HUES64 (cell line): ENCODE data around the gene PKN2.

ENCODE experiments used
- H3K27ac ChIP-seq: 2 replicates; pipeline ENCODE4 v1.7.0; 2013; ENCODE audit warnings: low read depth, low read length, inconsistent platforms
- H3K27me3 ChIP-seq: 2 replicates; pipeline ENCODE4 v1.6.1; 2013; ENCODE audit warnings: mild to moderate bottlenecking, low read length; ENCODE audit not compliant: insufficient read depth
- H3K36me3 ChIP-seq: 2 replicates; pipeline ENCODE4 v1.6.1; 2013; ENCODE audit warnings: mild to moderate bottlenecking, low read length; ENCODE audit not compliant: insufficient read depth
- H3K4me1 ChIP-seq: 2 replicates; pipeline ENCODE4 v1.6.1; 2013; ENCODE audit warnings: mild to moderate bottlenecking, low read length, moderate library complexity; ENCODE audit not compliant: insufficient read depth
- H3K4me3 ChIP-seq: 2 replicates; pipeline ENCODE4 v1.5.1; 2013; ENCODE audit warnings: mild to moderate bottlenecking, low read length, moderate library complexity
- H3K9ac ChIP-seq: 2 replicates; pipeline ENCODE4 v1.6.1; 2013; ENCODE audit warnings: mild to moderate bottlenecking, low read depth, low read length
- H3K9me3 ChIP-seq: 2 replicates; pipeline ENCODE4 v1.6.1; 2013; ENCODE audit warnings: low read depth, low read length; ENCODE audit not compliant: insufficient read depth
- WGBS: fragments of 150-250, 120-280 bp; methylation state at CpG from one replicate; pipeline ENCODE4 v1.1.7; 2013; ENCODE audit warnings: missing lambda C conversion rate; 5-methylcytosine and 5-hydroxymethylcytosine counted together

PKN2 gene

DNA sequence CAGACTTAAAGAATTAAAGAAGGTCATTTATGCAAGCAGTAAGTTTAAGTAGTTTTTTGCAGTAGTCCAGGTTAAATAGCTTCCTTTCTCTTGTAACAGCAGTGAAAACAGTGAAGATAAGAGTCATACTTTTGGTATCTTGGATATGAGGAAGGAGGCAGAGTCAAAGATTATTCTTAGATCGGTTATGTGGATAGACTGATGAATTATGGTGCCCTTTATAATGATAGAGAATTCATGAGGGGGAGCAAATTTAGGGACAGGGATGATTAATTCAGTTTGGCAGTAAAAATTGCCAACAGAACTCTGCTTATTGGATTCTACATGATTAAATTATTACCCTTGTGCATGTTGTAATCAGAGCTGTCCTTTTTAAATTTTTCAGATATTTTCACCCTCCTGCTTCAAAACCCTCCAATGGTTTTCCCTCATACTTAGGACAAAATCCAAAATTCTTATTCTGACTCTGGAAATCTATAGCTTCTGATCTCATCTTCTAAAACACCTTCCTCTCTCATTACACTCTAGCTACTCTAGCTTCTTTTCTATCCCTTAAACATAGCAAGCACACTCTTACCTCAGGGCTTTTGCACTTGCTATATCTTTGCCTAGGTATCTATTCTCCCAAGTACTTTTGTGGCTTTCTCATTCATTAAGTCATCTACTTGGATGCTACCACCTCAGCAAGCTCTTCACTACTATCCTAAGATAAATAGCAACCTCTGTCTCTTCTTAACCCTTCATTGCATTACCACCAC lies 79.8 kb downstream of the PKN2 start:
- 87% methylated on average over 1 of the region's 1 CpG for WGBS
- Histone ChIP-seq H3K27ac (no peak overlapping the region), H3K4me1 (peaks cover 32% of the 10 kb centered on the region), H3K9ac (no peak overlapping the region), H3K9me3 (no peaks in the 10 kb centered on the region), H3K4me3 (no peak overlapping the region), H3K27me3 (no peaks in the 10 kb centered on the region), H3K36me3 (peaks cover 28% of the 10 kb centered on the region)

DNA sequence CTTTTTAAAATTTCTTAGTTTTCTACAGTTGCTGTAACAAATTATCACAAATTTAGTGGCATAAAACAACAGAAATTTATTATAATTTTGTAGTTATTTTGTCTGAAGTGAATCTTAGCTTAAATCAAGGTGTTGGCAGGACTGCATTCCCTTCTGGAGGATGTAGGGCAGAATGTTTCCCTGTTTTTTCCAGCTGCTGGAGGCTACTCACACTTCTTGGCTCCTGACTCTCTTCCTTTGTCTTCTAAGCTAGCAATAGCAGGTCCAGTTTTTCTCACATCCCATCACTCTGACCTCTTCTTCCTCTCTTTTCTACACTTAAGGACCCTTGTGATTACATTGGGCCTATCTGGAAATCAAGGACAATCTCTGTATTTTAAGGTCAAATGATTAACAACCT lies 84.1 kb downstream of the PKN2 start:
- peaks cover 35% of the 10 kb centered on the region for H3K4me1 ChIP-seq
- H3K9me3 ChIP-seq = no peaks in the 10 kb centered on the region
- H3K36me3 ChIP-seq = peaks cover 38% of the 10 kb centered on the region
- no peak overlapping the region for H3K4me3 ChIP-seq
- no peak overlapping the region for H3K9ac ChIP-seq
- H3K27me3 ChIP-seq = no peaks in the 10 kb centered on the region
- H3K27ac ChIP-seq = no peak overlapping the region

DNA sequence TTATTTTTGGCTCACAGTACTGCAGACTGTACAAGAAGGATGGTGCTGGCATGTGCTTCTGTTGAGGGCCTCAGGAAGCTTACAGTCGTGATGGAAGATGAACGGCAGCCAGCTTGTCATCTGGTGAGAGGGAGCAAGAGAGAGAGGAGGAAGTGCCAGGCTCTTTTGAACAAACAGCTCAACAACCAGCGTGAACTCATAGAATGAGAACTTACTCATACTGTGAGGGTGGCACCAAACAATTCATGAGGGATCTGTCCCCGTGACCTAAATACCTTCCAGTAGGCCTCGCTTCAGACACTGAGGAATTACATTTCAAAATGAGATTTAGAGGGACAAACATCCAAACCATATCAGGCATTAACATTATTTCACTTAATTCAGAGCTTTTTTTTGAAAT lies 84.7 kb downstream of the PKN2 start:
- Histone ChIP-seq H3K9ac (no peak overlapping the region), H3K9me3 (no peaks in the 10 kb centered on the region), H3K27me3 (no peaks in the 10 kb centered on the region), H3K36me3 (peaks cover 42% of the 10 kb centered on the region), H3K4me3 (no peak overlapping the region), H3K27ac (no peak overlapping the region; the same call in 1 of the 2 replicates), H3K4me1 (peaks cover 41% of the 10 kb centered on the region)
- 84% methylated on average over 5 of the region's 5 CpGs for WGBS

DNA sequence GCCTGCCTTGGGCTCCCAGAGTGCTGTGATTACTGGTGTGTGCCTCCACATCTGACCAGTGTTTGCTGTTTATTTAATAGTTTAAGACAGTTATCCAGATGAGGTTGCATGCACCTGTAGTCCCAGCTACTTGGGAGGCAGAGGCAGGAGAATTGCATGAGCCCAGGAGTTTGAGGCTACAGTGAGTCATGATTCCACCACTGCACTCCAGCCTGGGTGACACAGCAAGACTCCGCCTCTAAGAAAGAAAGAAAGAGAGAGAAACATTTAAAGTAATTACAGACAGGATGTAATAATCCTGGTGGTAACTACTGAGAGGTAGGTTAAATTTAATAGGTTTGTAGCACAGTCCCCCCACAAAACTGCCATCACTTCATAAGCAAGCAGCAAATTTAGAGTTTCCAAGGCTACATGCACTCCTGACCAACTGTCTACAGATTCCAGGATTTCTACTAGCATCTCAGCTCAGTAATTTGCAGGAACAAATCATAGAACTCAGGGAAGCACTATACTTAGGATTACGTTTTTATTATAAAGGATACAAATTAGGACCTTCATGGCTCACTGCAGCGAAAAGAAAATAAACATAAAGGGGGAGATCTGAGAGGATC lies 89.6 kb downstream of the PKN2 start:
- no peak overlapping the region for H3K4me3 ChIP-seq

DNA sequence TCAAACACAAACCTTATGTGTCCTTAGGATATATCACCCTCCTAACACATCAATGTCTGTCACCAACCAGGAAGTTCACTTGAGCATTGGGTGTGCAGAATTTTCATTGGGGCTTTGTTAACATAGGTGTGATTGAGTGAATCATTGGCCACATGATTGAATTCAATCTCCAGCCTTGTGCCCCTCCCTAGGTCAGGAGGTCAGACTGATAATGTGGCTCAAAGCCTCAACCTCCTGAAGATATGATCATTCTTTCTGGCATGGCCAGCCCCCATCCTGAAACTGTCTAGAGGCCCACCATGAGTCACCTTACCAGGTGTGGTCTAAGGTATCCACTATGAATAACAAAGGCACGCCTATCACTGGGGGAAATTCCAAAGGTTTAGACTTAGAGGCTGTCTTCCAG lies 90.1 kb downstream of the PKN2 start:
- peak overlapping the region; percentile 44; the same call in 1 of the 2 replicates for H3K9ac ChIP-seq
- H3K27me3 ChIP-seq = no peaks in the 10 kb centered on the region
- WGBS = 81% methylated on average over 1 of the region's 1 CpG
- H3K36me3 ChIP-seq = peaks cover 46% of the 10 kb centered on the region
- peak overlapping the region; percentile 78 for H3K27ac ChIP-seq
- H3K4me3 ChIP-seq = no peak overlapping the region
- peaks cover 59% of the 10 kb centered on the region for H3K4me1 ChIP-seq
- no peaks in the 10 kb centered on the region for H3K9me3 ChIP-seq

More for the DNA sequence above, 89.6 kb downstream of the PKN2 start:
- H3K27me3 ChIP-seq = no peaks in the 10 kb centered on the region
- peaks cover 48% of the 10 kb centered on the region for H3K36me3 ChIP-seq
- peaks cover 58% of the 10 kb centered on the region for H3K4me1 ChIP-seq
- H3K9me3 ChIP-seq = no peaks in the 10 kb centered on the region
- H3K27ac ChIP-seq = peak overlapping the region; percentile 78
- peak overlapping the region; percentile 44; the same call in 1 of the 2 replicates for H3K9ac ChIP-seq
- 100% methylated on average over 1 of the region's 3 CpGs for WGBS

DNA sequence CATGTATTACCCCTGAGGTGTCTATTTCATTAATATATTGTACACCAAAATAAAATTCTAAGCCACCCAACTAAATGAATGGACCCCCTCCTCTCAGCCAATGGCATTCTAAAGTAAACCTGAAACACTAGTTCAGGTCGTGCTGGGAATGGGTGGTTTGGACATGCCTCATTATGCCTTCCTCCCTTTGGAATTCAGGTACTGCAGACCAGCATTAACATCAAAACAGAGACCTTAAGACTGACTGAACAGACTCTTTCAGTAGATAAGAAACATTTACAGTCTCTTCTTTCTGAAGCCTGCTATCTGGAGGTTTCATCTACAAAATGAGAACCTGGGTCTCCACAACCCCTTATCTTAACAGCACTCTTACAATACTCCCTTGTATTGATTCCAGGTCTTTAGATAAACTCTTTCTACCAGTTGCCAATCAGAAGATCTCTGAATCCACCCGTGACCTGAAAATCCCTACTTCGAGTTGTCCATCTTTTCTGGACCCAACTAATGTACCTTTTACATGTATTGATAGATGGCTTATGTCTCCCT lies 93.6 kb downstream of the PKN2 start:
- H3K4me3 ChIP-seq = peak overlapping the region; percentile 17; the same call in 1 of the 2 replicates
- H3K27ac ChIP-seq = peak overlapping the region; percentile 83
- H3K27me3 ChIP-seq = no peaks in the 10 kb centered on the region
- H3K9me3 ChIP-seq = no peaks in the 10 kb centered on the region
- peaks cover 38% of the 10 kb centered on the region for H3K36me3 ChIP-seq
- peak overlapping the region; percentile 11; the same call in 1 of the 2 replicates for H3K9ac ChIP-seq
- 60% methylated on average over 3 of the region's 3 CpGs for WGBS
- peaks cover 75% of the 10 kb centered on the region for H3K4me1 ChIP-seq

DNA sequence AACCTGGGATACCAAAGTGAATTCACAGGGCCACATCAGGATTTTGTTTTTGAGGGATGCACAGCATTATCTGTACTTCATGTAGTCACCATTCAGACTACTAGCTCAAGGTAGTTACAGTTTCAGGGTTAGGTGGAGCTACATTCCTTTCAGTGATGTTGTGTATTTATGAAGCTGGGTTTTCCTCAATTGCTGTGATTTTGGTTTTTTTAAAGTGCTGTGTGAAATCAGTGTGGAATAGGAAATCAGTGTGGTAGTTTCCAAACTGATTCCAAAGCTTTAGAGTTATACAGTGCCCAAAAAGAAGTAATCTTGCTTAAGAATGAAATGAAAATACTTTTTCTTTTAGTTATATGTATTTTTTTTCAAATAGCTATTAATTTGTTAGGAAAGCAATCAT lies 95.8 kb downstream of the PKN2 start:
- Histone ChIP-seq H3K9ac (no peak overlapping the region), H3K4me1 (peaks cover 60% of the 10 kb centered on the region), H3K9me3 (no peaks in the 10 kb centered on the region), H3K4me3 (no peak overlapping the region), H3K27me3 (no peaks in the 10 kb centered on the region), H3K36me3 (peaks cover 37% of the 10 kb centered on the region), H3K27ac (no peak overlapping the region)

DNA sequence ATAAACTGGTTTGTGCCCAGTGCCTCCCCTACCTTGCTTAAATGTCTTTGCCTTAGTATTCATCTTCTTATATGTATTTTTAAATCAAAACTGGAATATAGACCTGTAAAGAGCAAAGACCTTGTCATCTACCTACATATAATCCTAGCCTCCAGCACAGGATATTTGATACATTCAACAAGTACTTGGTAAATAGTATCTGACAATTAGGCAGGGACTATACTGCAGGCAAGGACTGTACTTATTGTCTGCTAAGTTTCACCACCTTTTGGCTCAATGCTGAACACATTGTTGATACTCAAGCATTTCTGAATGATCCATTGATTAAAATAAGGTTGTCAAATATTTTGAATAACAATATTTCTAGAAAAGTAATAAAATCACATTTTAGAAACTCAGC lies 96.4 kb downstream of the PKN2 start:
- H3K27ac ChIP-seq = no peak overlapping the region
- peaks cover 54% of the 10 kb centered on the region for H3K4me1 ChIP-seq
- peaks cover 39% of the 10 kb centered on the region for H3K36me3 ChIP-seq
- H3K9ac ChIP-seq = no peak overlapping the region
- no peaks in the 10 kb centered on the region for H3K9me3 ChIP-seq
- no peak overlapping the region for H3K4me3 ChIP-seq
- H3K27me3 ChIP-seq = no peaks in the 10 kb centered on the region

DNA sequence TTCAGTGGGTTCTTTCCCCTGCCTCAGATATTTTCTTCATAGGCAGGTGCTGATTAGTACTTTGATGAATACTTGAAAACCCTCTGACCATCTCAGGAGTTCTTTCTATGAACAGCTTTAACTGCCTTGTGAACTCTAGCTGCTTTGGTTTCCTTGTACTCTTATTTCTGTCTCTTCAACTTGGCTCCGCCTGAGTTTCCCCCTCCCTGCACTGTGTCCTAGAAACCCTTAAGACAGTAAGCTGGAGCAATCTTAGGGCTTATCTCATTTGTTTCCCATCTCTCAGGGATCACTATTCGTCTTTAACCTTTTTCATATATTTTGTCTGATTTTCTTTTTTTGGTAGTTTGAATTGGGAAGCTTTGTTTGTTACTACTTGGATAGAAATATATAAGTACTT lies 99.1 kb downstream of the PKN2 start:
- H3K9me3 ChIP-seq = no peaks in the 10 kb centered on the region
- H3K9ac ChIP-seq = no peak overlapping the region
- 86% methylated on average over 2 of the region's 2 CpGs for WGBS
- peaks cover 66% of the 10 kb centered on the region for H3K36me3 ChIP-seq
- no peaks in the 10 kb centered on the region for H3K27me3 ChIP-seq
- no peak overlapping the region for H3K27ac ChIP-seq
- peaks cover 32% of the 10 kb centered on the region for H3K4me1 ChIP-seq
- H3K4me3 ChIP-seq = no peak overlapping the region

DNA sequence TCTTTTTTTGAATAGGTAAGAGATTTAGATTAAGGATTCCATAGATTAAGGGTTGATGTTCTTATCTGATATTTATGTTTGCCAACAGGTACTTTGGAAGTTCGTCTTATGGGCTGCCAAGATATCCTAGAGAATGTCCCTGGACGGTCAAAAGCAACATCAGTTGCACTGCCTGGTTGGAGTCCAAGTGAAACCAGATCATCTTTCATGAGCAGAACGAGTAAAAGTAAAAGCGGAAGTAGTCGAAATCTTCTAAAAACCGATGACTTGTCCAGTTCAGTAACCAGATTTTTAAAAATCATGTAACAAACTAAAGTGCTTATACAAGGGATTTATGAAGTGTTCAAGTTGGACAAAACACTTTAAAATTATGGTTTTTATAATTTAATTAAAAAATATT lies 100.5 kb downstream of the PKN2 start:
- 94% methylated on average over 6 of the region's 6 CpGs for WGBS
- no peak overlapping the region for H3K4me3 ChIP-seq

DNA sequence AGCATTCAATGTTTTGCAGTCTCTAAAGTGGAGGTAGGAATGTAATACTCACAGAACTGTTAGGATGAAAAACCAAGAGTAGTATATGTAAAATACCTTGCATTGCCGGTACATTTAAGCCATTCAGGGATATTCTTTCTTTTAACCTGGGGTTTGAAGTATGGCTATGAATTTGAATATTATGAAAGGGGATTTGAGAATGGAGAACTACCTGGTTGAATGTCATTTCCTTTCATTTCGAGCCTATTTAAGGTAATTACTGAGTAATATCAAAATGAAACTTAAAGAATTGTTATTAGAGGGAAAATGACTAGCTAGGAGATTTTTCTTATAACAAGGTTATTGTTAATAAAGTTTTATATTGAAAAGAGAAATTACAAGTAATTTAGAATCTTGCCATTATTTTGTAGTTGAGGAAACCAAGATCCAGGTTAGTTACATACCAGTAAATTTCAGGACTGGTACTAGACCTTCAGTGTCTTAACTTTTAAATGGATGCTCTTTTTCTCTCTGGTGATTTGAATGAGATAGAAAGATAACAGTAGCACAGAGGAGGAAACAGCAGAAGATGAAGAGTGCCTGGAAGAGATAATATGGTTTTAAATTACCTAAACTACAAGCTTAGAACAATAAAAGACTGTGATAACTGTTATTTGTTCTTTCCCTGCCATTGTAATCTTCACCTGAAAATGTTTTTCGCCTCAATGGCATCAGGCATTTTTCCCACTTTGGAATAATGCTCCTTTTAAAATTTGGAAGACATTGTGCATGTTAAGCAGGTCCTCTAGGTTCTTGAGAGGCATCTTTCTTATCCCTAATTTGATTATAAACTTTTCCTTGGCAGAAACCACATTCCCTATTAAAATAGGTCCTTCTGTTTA lies 103.2 kb downstream of the PKN2 start:
- Histone ChIP-seq H3K36me3 (peaks cover 75% of the 10 kb centered on the region), H3K4me1 (peaks cover 10% of the 10 kb centered on the region), H3K27me3 (no peaks in the 10 kb centered on the region), H3K4me3 (no peak overlapping the region), H3K9me3 (no peaks in the 10 kb centered on the region), H3K9ac (no peak overlapping the region), H3K27ac (no peak overlapping the region)
- 93% methylated on average over 3 of the region's 3 CpGs for WGBS

More for the DNA sequence above, 100.5 kb downstream of the PKN2 start:
- no peak overlapping the region for H3K9ac ChIP-seq
- no peaks in the 10 kb centered on the region for H3K9me3 ChIP-seq
- no peaks in the 10 kb centered on the region for H3K27me3 ChIP-seq
- H3K27ac ChIP-seq = no peak overlapping the region
- H3K36me3 ChIP-seq = peaks cover 68% of the 10 kb centered on the region
- peaks cover 22% of the 10 kb centered on the region for H3K4me1 ChIP-seq
